Stimulated activated CD4-positive, alpha-beta T cell treated with anti-CD3 and anti-CD28 coated beads, Interleukin-1b, Interleukin-23, amount 100 ng/mL, for 4 hours (primary cell): ENCODE data around the gene CNPPD1.
"Not testable (repeated sequence)": the region's sequence is repeated elsewhere in the genome, so short reads cannot be mapped to it uniquely, and the experiment has no call there.

Experiments
- DNase-seq, 2 donors: peaks; one replicate each; pipeline ENCODE4 v3.0.0-alpha.2; 2020; ENCODE audit warnings: low read depth in 2 of 2

CNPPD1 gene

GRCh38 chr2:219207884-219208740 is 31.4 kb upstream of the CNPPD1 start:
- no peak for DNase-seq

DNA sequence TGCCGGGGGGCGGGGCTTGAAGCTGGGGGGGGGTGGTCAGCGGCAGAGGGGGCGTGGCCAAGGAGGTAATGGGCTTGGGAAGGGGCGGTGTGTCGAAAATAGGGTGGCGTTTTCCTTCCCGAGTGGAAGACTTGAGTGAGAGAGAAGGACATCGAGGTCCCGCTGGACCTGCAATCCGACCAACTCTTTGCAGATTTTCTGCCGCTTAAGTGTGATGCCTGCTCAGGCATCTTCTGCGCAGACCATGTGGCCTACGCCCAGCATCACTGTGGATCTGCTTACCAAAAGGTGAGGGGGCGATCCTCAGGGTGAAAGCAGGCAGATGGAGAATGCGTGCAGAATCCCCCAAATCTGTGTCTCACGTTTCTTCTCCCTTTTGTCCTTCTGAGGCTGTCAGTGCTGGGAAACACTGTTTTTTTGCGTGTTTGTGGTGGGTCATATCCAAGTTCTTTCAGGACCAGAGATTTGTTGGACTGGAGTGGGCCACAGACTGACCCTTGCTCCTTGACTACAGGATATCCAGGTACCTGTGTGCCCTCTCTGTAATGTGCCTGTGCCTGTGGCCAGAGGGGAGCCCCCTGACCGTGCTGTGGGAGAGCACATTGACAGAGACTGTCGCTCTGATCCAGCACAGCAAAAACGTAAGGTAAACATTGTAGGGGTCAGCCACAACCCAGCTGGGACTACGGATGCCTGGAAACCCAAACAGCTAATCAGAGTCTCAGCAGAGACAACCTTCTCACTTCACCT is 30.6 kb upstream of the CNPPD1 start:
- no peak for DNase-seq

DNA sequence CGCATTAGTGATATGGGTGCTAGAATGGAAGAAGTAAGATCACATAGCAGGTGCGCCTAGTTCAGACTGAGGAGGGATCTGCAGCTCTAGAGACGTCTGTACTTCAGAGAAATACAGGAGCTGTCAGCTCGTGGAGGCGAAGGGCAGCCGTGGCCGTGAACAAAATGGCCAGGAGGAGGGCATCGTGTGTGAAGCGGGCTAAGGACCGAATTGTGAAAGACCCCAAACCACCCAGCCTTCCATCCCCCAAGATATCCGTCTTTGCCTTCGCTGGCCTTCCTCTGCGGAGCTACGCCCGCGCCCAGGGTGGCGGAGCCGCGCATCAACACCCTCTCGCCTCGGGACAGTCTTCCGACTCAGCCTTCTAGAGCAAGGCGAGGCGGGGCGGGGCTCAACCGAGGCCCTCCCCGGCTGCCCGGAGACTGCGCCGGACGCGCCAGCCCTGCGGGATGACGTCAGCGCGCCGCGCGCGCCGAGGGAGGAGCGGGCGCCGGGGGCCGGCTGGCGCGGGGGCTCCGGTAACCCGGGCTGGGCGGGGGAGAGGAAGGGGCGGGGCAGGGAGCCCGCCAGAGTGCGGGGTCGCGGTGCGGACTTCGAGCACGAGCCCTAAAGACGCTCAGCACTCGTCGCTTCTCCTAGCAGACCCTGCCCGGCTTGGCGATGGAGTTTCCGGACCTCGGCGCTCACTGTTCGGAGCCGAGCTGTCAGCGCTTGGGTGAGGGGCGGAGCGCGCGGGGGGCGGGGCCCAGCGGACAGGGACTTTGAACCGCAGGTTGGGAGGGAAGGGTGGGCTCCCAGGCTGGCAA is 29.8 kb upstream of the CNPPD1 start, which contains the start of gene ZFAND2B:
TSS of gene ZFAND2B (plus strand) at position 455 of the 806 bp plus-strand sequence. CDS start at position 661, 206 bp downstream.
- peak; percentile 93 to 95 for DNase-seq

- no peak for DNase-seq
These were observed 29.2 kb upstream of the CNPPD1 start for GRCh38 chr2:219205981-219206327.

GRCh38 chr2:219205165-219205538 is 28.4 kb upstream of the CNPPD1 start:
- no peak for DNase-seq

GRCh38 chr2:219204425-219205164 is 27.9 kb upstream of the CNPPD1 start:
- DNase-seq = no peak

DNA sequence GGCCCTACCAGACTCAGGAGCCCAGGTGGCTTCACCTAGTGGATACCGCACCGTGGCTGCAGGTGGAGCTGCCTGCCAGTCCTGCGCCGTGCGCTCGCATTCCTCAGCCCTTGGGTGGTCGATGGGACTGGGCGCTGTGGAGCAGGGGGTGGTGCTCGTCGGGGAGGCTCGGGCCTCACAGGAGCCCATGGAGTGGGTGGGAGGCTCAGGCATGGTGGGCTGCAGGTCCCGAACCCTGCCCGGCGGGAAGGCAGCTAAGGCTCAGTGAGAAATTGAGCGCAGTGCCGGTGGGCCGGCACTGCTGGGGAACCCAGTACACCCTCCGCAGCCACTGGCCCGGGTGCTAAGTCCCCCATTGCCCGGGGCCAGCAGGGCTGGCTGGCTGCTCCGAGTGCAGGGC is 24.6 kb upstream of the CNPPD1 start:
- not testable (repeated sequence) for DNase-seq

GRCh38 chr2:219200502-219201326 is 24.0 kb upstream of the CNPPD1 start:
- DNase-seq = not testable (repeated sequence)

- DNase-seq = no peak
These were observed 22.9 kb upstream of the CNPPD1 start for GRCh38 chr2:219199470-219200211.

DNA sequence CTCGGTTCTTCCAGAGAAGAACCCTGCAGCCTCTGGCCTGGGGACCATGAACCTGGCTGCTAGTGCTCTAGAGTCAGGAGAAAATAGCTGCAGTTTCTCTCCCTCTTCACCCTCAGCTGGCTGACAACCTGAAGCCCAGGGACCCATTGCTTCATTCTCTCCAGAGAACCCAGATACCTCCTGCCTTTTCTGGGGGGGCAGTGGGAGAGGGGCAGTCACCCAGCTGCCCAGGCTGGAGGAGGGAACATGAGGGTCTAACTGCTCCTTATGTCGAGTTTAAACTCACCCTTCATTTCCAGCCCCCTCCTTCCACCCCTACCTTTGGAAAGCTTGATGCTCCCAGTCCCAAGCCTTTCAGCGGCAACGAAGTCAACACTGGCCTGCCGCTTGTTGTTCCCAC is 22.2 kb upstream of the CNPPD1 start:
- no peak for DNase-seq

GRCh38 chr2:219197388-219197787 is 20.7 kb upstream of the CNPPD1 start:
- no peak for DNase-seq

- DNase-seq = no peak
These were observed 10.2 kb upstream of the CNPPD1 start for GRCh38 chr2:219186754-219187456.

GRCh38 chr2:219184121-219184520 is 7.4 kb upstream of the CNPPD1 start:
- DNase-seq = no peak

GRCh38 chr2:219183151-219183772 is 6.5 kb upstream of the CNPPD1 start:
- no peak for DNase-seq

DNA sequence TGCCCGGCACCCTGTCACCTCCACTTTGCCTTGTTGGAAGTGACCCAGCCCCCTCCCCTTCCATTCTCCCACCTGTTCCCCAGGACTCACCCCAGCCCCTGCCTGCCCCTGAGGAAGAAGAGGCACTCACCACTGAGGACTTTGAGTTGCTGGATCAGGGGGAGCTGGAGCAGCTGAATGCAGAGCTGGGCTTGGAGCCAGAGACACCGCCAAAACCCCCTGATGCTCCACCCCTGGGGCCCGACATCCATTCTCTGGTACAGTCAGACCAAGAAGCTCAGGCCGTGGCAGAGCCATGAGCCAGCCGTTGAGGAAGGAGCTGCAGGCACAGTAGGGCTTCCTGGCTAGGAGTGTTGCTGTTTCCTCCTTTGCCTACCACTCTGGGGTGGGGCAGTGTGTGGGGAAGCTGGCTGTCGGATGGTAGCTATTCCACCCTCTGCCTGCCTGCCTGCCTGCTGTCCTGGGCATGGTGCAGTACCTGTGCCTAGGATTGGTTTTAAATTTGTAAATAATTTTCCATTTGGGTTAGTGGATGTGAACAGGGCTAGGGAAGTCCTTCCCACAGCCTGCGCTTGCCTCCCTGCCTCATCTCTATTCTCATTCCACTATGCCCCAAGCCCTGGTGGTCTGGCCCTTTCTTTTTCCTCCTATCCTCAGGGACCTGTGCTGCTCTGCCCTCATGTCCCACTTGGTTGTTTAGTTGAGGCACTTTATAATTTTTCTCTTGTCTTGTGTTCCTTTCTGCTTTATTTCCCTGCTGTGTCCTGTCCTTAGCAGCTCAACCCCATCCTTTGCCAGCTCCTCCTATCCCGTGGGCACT is 5.8 kb upstream of the CNPPD1 start:
- no peak for DNase-seq

DNA sequence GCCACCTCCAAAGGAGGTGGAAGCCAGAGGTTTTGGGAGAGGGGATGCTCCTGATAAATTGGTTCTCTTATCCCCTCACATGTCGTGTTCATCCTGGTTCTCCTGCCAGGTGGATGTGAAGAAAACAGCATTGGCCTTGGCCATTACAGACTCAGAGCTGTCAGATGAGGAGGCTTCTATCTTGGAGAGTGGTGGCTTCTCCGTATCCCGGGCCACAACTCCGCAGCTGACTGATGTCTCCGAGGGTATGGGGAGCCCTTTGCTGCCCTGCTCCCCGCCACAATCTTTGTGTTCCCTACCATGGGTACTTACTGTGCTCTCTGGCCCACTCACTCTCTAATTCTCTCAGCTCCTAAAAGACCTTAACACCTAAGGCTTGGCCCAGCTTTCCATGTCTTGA is 4.8 kb upstream of the CNPPD1 start:
- no peak for DNase-seq

GRCh38 chr2:219180961-219181360 is 4.2 kb upstream of the CNPPD1 start:
- no peak for DNase-seq
